HG02885 (cell line): ENCODE results near the gene LRRC31.
A peak's percentile ranks its signal among the peaks of the same experiment; 100 is the strongest.

Experiments
- ATAC-seq: cut with Tn5 transposase; IDR thresholded peaks from one replicate; pipeline ENCODE4 v1.9.1; 2021; ENCODE audit warnings: mild to moderate bottlenecking; ENCODE audit not compliant: unreplicated experiment, poor library complexity

Gene LRRC31

DNA sequence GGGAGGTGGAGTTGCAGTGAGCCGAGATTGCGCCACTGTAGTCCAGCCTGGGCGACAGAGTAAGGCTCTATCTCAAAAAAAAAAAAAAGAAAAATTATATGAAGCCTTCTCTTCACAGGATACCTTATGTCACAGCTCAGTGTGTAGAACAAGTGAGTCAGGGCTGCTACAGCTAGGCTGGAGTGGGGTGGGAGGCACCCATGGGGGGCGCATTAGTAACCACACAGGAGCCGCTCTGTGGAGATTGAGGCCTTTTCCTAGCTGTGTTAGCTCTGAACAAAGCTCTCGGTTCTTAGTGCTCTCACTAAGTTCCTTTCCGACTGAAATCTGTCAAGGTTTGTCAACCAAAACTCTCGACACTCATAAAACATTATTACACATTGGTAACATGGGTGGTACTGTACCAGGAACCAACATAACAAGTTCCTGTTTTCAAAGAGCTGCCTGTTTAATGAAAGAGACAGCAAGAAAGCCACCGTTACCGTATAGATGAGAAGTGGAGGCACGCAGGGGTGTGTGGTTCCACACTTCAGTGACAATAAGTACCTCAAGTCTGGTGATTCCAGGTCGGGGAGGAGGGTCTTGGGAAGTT, 4.5 kb downstream of the LRRC31 start:
- ATAC-seq = peak; percentile 41

DNA sequence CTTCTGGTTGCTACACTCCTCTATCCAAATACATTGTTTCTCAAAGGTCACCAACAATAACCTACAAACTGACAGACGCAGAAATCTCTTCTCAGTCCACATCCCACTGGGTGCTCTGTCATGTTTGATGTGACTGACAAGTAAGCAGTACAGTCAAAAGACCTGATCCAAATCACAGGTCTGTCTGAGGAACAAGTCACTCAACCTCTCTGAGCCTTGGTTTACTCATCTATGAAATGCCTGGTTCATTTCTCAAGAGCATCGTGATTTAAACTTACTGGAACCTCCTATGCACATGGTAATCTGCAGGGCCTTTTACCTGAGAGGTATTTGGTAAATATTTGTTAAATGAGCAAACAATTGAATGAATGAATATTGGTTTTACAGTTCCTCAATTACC, 5.5 kb downstream of the LRRC31 start:
- no peak for ATAC-seq

DNA sequence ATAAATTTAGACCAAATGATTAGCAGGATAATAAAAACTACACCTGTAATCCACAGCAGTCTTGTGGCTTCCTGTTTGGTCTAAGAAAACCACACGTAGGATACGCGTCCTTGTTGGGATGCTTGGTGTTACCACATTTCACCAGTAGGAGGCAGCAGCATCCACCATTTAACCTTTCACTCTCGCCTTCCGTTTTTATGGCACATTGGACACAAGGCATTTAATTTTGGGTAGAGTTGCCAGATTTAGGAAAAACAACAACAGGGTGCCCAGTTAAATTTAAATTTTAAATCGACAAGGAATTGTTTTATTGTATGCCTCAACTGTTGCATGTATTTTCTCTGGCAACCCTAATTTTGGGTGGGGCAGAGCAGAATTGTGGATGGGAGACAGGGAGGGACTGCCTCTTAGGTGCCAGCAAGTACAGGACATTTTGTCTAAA, 6.3 kb downstream of the LRRC31 start:
- peak; percentile 69 for ATAC-seq

DNA sequence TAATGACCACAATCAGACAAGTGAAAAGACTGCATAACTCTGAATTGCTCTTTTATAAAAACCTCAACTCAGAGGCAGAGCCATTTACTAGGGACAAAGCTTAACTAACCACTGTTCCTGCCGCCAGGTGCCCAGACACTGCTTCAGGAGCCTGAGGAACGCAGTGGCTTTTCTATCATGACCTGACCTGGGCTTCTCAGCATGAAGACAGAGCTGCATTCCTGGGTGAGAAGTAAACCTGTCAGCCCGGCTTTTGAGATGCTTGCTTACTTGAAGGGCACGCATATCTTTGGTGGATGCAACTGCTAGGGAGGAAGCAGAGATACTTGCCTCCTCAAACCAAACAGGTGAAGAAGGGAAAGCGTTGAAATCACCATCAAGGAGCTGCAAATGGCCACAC, 7.9 kb downstream of the LRRC31 start:
- ATAC-seq = no peak

DNA sequence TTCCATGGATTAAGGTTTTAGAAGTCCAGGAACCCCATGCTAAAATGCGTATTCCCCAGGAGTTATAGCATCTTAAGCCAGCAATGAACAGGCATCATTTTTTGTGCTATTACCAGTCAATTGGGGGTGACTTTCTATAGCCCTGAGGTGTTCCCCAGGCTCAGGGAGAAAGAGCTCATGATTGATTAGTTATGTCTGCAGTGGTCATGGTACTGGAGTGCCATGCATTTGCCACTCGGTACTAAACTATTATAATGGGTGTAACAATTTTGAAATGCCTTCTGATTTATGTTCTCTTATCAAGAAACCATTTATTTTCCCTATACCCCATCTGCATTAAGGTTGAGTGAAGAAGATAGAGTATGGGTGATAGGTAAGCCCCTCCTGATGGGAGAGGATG, 11.9 kb downstream of the LRRC31 start:
- no peak for ATAC-seq

DNA sequence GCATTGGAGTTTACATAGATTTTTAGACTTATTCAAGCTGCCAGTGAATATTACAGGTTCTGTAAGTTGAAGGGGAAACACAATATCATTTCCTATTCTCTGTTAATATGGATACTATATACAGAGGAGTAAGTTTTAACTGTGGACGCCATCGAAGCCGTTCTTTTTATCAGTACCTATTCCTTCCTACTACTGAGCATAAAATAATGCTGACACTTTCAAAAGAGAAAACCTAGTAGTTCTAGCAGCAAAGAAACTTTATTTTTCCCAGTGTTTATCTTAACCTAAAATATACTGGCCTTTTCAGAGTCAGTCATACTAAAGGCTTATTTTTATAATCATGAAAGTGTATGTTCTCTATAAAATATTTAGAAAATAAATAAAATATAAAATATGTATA, 14.2 kb downstream of the LRRC31 start:
- no peak for ATAC-seq

DNA sequence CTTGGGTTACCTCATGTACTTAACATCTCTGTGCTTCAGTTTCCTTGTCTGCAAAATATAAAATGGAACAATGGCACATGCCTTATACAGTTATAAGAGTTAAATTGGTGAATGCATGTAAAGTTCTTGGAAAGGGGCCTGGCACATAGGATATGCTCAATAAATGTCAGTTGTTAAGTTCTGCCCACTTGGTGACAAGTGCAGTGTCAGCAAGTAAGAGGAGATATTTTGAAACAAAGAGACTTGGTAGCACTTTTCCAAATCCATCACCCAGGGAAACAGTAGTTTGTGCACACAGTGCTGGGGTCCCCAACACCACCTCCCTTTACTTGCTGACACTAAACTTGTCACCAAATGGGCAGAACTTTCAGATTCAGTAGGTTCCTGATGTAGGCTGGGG, 19.1 kb downstream of the LRRC31 start:
- no peak for ATAC-seq

DNA sequence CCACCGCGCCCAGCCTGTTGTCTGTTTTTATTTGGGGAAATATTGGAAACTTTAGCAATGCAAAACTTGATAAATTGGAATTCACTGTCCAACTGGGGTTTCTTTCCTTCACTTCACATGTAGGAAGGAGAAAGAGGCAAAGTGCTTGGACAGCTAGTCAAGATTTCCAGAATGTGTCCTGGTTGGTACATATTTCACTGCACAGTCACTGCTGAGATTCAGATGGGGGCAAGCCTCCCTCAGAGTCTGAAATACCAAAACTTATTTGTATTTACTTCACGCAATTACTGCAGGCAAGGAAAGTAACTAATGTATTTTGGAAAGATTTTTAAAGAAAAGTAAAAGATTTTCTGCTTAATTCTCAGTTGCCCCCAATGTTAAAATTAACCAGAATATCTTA, 21.0 kb downstream of the LRRC31 start:
- ATAC-seq = no peak

DNA sequence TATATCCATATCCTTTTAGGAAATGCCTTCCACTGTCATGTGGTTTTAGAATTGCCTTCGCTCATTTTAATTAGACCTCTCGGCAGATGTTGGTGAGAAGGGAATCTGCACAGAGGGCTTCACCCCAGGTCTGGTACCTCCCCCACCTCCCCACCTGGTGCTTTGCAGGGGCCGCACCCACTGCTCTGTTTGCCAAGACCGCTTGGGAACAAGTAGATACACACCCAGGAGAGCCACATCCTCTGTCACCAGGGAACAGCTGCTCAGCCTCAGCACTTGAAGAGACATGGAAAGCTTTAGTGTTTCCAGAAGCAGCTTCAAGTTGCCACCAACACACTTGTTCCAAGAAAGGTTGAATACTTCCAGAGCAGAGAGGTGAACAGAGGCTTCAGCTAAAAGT, 21.8 kb downstream of the LRRC31 start:
- no peak for ATAC-seq

DNA sequence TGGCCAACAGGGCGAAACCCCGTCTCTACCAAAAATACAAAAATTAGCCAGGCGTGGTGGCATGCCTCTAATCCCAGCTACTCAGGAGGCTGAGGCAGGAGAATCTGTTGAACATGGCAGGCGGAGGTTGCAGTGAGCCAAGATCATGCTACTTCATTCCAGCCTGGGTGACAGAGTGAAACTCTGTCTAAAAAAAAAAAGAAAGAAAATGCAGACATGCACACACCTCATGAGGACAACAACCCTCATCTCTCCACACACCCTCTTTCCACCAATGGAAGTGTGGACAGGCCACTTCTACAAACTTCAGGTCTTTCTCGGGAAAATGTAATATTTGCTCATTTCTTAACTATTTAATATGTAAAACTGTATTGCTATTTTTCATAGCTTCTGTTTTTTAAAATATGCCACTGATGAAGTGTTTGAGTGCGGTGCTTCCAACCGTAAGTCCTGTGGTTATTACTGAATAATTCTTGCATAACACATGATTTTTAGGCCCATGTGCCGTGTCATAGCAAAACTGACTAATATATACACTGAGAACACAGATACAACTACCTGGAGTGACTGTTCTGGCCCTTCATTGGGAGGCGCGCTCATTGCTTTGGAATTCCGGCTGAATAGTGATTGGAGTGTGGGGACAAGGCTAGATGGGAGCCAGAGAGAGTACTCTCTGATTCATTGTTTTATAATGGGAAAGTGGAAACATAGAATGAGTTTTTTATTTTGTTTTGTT, 23.1 kb downstream of the LRRC31 start:
- peak; percentile 98 for ATAC-seq

DNA sequence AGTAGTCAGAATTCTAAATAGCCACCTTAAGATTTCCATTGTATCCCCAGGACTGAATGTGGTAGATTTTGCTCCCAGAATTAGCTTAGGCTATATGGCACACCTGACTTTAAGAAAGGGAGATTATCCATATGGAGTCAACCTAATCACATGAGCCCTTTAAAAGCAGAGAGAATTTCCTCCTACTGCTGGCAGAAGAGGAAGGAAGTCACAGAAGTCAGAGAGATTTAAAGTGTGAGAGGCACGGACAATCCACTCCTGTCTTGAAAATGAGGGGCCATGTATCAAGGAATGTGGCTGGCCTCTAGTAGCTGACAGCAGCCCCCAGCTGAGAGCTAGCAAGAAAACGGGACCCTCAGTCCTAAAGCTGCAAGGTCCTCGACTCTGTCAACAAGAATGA, 26.8 kb downstream of the LRRC31 start:
- no peak for ATAC-seq

DNA sequence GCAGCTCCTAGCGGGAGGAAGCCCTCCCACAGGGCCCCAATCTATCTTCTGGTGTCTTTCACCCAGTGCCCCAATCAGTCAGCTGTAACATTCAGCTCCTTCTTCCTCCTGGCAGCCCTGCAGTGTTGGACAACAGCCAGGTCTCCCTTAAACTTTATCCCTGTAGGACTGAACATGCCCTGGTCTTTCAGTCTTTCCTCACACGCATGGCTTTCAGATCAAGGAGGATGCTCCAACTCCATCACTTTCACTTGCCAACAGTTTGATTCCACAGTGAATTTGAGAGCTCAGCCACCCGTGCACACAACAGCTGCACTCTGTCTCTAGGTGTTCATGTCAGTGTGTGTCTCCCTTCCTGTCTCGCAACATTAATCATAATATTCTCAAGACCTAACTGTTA, 28.6 kb downstream of the LRRC31 start:
- peak; percentile 76 for ATAC-seq

DNA sequence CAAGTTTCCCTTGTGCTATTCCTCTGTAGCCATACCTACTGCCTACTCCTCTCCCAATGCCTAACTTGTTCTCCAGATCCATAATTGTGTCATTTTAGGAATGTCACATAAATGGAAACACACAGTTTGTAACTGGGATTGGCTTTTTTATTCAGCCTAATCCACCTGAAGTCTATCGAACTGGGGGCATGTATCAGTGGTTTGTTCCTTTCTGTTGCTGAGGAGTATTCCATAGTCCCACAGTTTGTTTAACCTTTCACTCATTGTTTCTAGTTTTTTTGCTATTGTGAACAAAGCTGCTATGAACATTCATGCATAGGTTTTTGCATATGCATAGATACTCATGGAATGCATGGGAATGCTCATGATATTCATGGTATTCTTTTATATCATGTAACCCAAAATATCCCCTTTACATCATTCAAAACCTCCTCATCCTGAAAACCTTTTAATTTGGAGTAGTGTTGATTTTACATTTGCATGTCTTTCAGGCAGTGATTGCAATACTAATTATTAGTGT, 31.2 kb downstream of the LRRC31 start:
- ATAC-seq = no peak

DNA sequence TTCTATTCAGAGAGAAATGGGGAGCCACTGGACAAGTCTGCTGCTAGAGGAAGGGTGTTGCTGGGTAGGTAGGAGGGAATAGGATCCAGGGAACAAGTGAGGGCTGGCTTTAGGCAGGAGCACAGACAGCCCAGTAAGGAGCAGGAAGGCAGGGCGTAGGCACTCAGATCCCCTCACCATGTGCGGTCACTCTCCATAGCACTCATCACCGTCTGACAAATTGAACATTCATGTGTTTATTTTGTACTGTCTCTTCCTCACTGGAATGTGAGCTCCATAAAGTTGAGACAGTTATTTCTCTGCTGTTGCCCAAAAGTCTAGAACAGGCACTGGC, 32.8 kb downstream of the LRRC31 start:
- no peak for ATAC-seq

DNA sequence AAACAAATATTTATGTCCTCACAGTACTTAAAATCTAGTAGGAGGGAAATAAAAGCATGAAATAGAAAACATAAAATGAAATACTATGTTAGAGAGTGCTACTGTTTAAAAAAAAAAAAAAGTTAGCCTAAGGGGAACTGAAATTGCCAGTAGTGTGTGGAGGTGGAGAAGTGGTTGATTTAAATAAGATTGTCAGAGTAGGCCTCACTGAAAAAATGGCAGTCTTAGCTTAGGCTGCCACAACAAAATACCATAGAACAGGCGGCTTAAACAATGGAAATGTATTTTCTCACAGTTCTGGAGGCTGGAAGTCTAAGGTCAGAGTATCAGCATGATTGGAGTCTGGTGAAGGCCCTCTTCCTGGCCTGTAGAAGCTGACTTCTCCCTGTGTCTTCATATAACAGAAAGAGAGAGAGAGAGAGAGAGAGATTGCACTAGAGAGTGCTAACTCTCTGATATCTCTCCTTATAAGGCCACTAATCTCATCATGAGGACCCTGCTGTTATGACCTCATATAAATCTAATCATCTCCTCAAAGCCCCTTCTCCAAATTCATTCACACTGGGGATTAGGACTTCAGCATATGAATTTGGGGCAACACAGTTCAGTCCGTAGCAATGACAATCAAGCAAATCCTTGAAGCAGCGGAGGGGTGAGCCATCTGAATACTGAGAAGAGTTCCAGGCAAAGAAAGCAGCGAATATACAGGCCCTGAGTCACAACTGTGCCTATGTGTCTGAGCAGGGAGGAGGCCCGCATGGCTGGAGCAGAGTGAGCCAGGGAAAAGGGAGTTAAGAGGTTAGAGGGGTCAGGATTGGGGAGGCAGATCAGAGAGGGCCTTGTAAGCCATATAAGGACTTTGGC, 33.4 kb downstream of the LRRC31 start:
- ATAC-seq = peak; percentile 91

DNA sequence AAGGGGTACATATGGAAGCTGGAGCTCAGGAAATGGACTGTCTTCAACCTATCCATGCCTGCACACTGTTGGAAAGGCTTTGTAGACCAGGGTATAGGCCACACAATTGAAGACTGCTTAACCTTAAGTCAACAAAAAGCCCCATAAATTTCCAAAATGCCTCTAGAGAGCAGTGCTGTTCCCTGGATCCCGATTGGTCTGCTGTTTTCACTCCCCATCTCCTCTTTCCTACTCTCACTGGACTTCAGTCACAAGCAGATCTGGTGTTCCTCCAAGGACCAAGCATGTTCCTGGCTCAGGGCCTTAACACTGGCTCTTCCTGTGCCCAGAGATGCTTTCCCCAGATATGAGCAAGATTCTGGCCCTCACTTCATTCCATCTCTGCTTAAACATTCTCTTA, 34.2 kb downstream of the LRRC31 start:
- ATAC-seq = peak; percentile 1

DNA sequence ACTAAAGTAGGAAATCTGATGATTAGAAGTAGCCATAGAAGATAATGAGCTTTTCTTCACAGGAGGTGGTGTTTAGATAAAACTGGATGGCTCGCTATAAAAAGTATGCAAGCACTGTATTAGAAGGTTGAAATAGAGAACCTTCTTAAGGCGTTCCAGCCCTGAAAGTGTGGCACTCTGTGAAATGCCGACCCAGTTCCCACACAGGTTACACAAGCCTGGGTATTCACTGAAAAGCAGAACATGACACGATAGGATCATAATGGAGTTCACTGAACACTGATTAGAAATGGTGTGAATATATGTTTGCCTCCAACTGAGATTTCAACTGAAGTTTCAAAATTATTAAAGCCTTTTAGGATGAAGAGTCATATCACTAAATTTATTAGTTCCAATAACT, 42.0 kb downstream of the LRRC31 start:
- ATAC-seq = no peak

DNA sequence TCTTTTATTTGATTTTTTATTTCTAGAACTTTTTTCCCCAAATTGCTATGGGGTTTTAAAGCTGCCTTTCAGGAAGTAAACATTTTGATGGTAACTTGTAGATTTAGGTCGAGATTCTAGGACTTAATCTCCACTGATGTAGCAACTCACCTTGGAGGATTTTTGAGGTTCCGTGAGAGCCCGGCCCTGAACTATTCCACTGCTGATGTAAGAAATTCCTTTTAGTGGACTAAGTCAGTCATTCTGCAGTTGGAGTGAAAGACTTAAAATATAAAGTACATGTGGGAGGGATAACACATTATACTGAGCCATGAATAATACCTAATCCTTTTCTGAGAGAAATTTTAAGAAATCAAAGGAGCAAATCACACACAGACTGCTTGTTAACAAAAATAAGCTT, 44.4 kb downstream of the LRRC31 start:
- no peak for ATAC-seq

DNA sequence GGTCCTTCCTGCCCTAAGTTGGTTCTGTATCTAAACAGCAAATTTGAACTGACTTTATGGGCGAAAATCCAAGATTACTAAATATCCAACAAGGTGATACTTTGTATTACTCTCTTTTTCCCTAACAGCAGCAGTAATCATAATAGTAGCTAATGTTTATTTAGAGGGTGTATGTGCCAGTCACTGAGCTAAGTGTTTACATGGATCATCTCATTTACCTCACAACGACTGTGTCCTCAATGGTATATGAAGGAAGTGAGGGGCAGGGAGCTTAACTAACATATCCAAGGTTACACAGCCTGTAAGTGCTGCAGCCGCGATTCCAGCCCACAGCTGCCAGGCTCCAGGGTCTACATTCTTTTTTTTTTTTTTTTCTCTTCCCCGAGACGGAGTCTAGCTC, 46.8 kb downstream of the LRRC31 start:
- ATAC-seq = no peak

DNA sequence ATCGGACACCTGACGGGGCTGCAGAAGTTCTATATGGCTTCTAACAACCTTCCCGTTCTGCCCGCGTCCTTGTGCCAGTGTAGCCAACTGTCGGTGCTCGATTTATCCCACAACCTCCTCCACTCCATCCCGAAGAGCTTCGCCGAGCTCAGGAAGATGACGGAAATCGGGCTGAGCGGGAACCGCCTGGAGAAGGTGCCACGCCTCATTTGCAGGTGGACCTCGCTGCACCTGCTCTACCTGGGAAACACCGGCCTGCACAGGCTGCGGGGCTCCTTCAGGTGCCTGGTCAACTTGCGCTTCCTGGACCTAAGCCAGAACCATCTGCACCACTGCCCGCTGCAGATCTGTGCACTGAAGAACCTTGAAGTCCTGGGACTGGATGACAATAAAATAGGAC, 47.2 kb downstream of the LRRC31 start:
- no peak for ATAC-seq

DNA sequence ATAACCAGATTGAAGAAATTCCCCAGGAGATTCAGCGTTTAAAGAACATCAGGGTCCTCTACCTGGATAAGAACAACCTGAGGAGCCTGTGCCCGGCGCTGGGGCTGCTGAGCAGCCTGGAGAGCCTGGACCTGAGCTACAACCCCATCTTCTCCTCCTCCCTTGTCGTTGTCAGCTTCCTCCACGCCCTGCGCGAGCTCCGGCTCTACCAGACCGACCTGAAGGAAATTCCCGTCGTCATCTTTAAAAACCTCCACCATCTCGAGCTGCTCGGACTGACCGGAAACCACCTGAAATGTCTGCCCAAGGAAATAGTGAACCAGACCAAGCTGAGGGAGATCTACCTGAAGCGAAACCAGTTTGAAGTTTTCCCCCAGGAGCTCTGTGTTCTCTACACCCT, 47.6 kb downstream of the LRRC31 start:
- ATAC-seq = no peak
